Gastrocnemius medialis (tissue), 4 donors: ENCODE data around the gene ZC3H12A.

Source experiments
- POLR2A ChIP-seq, 2 donors: fragments of 450-650 bp; IDR thresholded peaks; one replicate each; pipeline ENCODE4 v1.6.1; 2017; ENCODE audit warnings: antibody characterized with exemption in 2 of 2, mild to moderate bottlenecking in 2 of 2, moderate library complexity in 2 of 2
- TF ChIP-seq, protein P1 (sequence below), 5 experiments: fragments of 450-650 bp in 3 of 5; fragments of 200-600 bp in 2 of 5; sonication (generic) in 2 of 5; IDR thresholded peaks in 4 of 5; conservative IDR thresholded peaks in 1 of 5; 1 replicate in 4 of 5; 2 replicates in 1 of 5; pipeline ENCODE4 v1.5.1; 2016 to 2019; ENCODE audit warnings: antibody characterized with exemption in 5 of 5, mild to moderate bottlenecking in 3 of 5, moderate library complexity in 3 of 5

DNA sequence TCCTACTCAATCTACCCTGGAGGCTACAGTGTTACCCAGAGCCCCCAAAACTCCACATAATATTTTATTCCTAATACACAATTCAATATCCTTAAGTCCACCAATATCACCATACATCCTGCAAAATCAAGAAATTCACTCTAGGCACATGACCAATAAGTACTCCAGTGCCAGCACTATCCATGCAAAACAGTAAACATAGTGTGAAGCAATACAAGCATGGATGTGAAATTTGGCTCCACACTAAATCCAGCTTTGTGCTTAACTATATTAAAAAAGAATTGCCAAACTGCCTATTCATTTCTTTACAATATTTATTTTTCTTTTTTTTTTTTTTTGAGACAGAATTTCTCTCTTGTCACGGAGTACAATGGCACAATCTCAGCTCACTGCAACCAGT is 43.2 kb downstream of the ZC3H12A start:
- TF ChIP-seq, protein P1, sequence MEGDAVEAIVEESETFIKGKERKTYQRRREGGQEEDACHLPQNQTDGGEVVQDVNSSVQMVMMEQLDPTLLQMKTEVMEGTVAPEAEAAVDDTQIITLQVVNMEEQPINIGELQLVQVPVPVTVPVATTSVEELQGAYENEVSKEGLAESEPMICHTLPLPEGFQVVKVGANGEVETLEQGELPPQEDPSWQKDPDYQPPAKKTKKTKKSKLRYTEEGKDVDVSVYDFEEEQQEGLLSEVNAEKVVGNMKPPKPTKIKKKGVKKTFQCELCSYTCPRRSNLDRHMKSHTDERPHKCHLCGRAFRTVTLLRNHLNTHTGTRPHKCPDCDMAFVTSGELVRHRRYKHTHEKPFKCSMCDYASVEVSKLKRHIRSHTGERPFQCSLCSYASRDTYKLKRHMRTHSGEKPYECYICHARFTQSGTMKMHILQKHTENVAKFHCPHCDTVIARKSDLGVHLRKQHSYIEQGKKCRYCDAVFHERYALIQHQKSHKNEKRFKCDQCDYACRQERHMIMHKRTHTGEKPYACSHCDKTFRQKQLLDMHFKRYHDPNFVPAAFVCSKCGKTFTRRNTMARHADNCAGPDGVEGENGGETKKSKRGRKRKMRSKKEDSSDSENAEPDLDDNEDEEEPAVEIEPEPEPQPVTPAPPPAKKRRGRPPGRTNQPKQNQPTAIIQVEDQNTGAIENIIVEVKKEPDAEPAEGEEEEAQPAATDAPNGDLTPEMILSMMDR (IDR thresholded peaks at IDR 0.05 in 4 of 5, conservative IDR thresholded peaks at IDR 0.05 in 1 of 5): no peak
- no peak for TF ChIP-seq POLR2A (IDR thresholded peaks at IDR 0.05)
